HCT116 (cell line): ENCODE measurements around the gene SNX13.

Source experiments
- EZH2phosphoT487 ChIP-seq: fragments of 200-600 bp; IDR thresholded peaks from 2 replicates; pipeline ENCODE4 v1.6.1; 2018; ENCODE audit warnings: antibody characterized with exemption, borderline replicate concordance
- JUND ChIP-seq: IDR thresholded peaks from 2 replicates; pipeline ENCODE4 v1.6.1; 2012
- SRF ChIP-seq: IDR thresholded peaks from 2 replicates; pipeline ENCODE4 v1.6.1; 2012; ENCODE audit warnings: low read depth
- YY1 ChIP-seq: IDR thresholded peaks from 2 replicates; pipeline ENCODE4 v1.6.1; 2011; ENCODE audit warnings: low read length, low read depth, moderate library complexity, mild to moderate bottlenecking; ENCODE audit not compliant: insufficient replicate concordance; ENCODE audit errors: extremely low read depth
- ZNF274 ChIP-seq: fragments of 200-500 bp; sonication (Bioruptor generic); IDR thresholded peaks from 2 replicates; pipeline ENCODE4 v1.6.1; 2014; ENCODE audit warnings: mild to moderate bottlenecking, low read depth, low read length, inconsistent platforms
- TF ChIP-seq, protein P1 (sequence below), 3 experiments: fragments of 200-600 bp in 1 of 3; sonication (generic) in 1 of 3; IDR thresholded peaks in 2 of 3; conservative IDR thresholded peaks in 1 of 3; 2 replicates each; pipeline ENCODE4 v1.5.1; 2012 to 2017; ENCODE audit warnings: low read depth in 2 of 3, low read length in 2 of 3, antibody characterized with exemption in 1 of 3, borderline replicate concordance in 1 of 3, control low read depth in 1 of 3, mild to moderate bottlenecking in 1 of 3, mixed read lengths in 1 of 3, mixed run types in 1 of 3, moderate library complexity in 1 of 3; ENCODE audit not compliant: insufficient read depth in 1 of 3

DNA sequence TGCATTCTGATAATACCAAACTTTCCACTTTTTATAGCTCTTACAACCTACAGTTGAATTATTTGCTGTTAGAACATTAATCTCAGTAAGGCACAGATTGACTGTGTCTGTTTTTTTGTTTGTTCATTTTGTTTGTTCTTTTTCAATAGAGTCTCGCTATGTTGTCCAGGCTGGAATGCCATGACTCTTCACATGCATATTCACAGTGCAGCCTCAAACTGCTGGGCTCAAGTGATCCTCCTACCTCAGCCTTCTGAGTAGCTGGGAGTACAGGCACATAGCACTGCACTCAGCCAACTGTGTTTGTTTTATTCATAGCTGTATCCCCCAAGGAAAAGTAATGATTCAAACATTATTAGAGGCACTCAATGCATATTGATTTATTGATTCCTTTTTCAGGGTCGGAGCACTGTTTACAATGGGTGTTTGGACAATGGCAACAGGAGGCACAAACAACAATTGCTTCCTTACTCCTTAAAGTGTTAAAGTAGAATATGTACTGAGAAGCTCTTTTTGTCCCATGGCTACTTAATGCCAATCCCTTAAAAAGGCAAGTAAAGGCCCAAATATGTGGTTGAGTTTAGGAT, 61.1 kb downstream of the SNX13 start:
- TF ChIP-seq, protein P1, sequence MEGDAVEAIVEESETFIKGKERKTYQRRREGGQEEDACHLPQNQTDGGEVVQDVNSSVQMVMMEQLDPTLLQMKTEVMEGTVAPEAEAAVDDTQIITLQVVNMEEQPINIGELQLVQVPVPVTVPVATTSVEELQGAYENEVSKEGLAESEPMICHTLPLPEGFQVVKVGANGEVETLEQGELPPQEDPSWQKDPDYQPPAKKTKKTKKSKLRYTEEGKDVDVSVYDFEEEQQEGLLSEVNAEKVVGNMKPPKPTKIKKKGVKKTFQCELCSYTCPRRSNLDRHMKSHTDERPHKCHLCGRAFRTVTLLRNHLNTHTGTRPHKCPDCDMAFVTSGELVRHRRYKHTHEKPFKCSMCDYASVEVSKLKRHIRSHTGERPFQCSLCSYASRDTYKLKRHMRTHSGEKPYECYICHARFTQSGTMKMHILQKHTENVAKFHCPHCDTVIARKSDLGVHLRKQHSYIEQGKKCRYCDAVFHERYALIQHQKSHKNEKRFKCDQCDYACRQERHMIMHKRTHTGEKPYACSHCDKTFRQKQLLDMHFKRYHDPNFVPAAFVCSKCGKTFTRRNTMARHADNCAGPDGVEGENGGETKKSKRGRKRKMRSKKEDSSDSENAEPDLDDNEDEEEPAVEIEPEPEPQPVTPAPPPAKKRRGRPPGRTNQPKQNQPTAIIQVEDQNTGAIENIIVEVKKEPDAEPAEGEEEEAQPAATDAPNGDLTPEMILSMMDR (IDR thresholded peaks at IDR 0.05 in 2 of 3, conservative IDR thresholded peaks at IDR 0.05 in 1 of 3; ENCODE audit: borderline replicate concordance in 1 of 3, insufficient read depth in 1 of 3, low read depth in 2 of 3, low read length in 2 of 3): no peak
- no peak for TF ChIP-seq ZNF274
- no peak for TF ChIP-seq SRF
- TF ChIP-seq YY1: no peak
- no peak for TF ChIP-seq JUND
- no peak for TF ChIP-seq EZH2phosphoT487
